Endodermal cell (in vitro differentiated cells): ENCODE measurements around the gene KCNN2. TPM values are rescaled to one million over a fixed set of nuclear protein-coding genes. Genes with fewer than 3 reads are reported as not detected.

Experiments used
- DNase-seq: peaks from one replicate; pipeline ENCODE4 v3.0.0-alpha.2; 2017
- H3K27ac ChIP-seq: 2 replicates; pipeline ENCODE4 v1.5.1; 2013; ENCODE audit warnings: mild to moderate bottlenecking, low read depth, low read length, moderate library complexity
- H3K27me3 ChIP-seq: 2 replicates; pipeline ENCODE4 v1.6.1; 2013; ENCODE audit warnings: mild to moderate bottlenecking, low read length, moderate library complexity; ENCODE audit not compliant: insufficient read depth, control insufficient read depth, poor library complexity, severe bottlenecking
- H3K36me3 ChIP-seq: 2 replicates; pipeline ENCODE4 v1.7.0; 2013; ENCODE audit warnings: mild to moderate bottlenecking, low read length, moderate library complexity; ENCODE audit not compliant: control insufficient read depth, insufficient read depth
- H3K4me1 ChIP-seq: one replicate; pipeline ENCODE4 v1.7.0; 2013; ENCODE audit warnings: low read length; ENCODE audit not compliant: control insufficient read depth, insufficient read depth
- H3K4me3 ChIP-seq: 2 replicates; pipeline ENCODE4 v1.5.1; 2013; ENCODE audit warnings: mild to moderate bottlenecking, low read length, moderate library complexity
- H3K9ac ChIP-seq: 2 replicates; pipeline ENCODE4 v1.6.1; 2013; ENCODE audit warnings: mild to moderate bottlenecking, low read length, moderate library complexity; ENCODE audit not compliant: poor library complexity, severe bottlenecking; ENCODE audit errors: extremely low read depth
- H3K9me3 ChIP-seq: 2 replicates; pipeline ENCODE4 v1.6.1; 2013; ENCODE audit warnings: mild to moderate bottlenecking, low read length, moderate library complexity; ENCODE audit not compliant: control insufficient read depth
- H3K27ac Mint-ChIP-seq: 2 replicates; pipeline ENCODE4 v1.8.0; 2020; ENCODE audit warnings: mixed read lengths
- H3K27me3 Mint-ChIP-seq: 2 replicates; pipeline ENCODE4 v1.8.0; 2021; ENCODE audit warnings: mild to moderate bottlenecking, mixed read lengths; ENCODE audit not compliant: insufficient read depth
- H3K36me3 Mint-ChIP-seq: 2 replicates; pipeline ENCODE4 v1.8.0; 2020; ENCODE audit warnings: low read depth, mixed read lengths
- H3K4me1 Mint-ChIP-seq: 2 replicates; pipeline ENCODE4 v1.8.0; 2020; ENCODE audit warnings: mixed read lengths
- H3K4me3 Mint-ChIP-seq: 2 replicates; pipeline ENCODE4 v1.8.0; 2020; ENCODE audit warnings: mild to moderate bottlenecking, moderate library complexity, mixed read lengths
- H3K9me3 Mint-ChIP-seq: 2 replicates; pipeline ENCODE4 v1.8.0; 2020; ENCODE audit warnings: mild to moderate bottlenecking, mixed read lengths
- CTCF ChIP-seq: fragments of 200-600 bp; sonication (generic); conservative IDR thresholded peaks from 2 replicates; pipeline ENCODE4 v1.5.0; 2021; ENCODE audit warnings: antibody characterized with exemption, mild to moderate bottlenecking
- WGBS, 2 experiments: methylation state at CpG; one replicate each; pipeline versions ENCODE4 v1.1.5 to v1.1.7; 2013; ENCODE audit warnings: missing lambda C conversion rate in 2 of 2, mixed read lengths in 1 of 2; ENCODE audit not compliant: insufficient coverage in 1 of 2, insufficient read length in 1 of 2; 5-methylcytosine and 5-hydroxymethylcytosine counted together
- total RNA-seq, 2 donors: library from RNA; stranded (reverse); fragmentation: NEBNext Ultra II Directional in 1 of 2; extraction: Animal tissue kit (Norgen Biotek cat#: 25700) in 1 of 2; gene quantifications; 2 replicates in 1 of 2; 3 replicates in 1 of 2; pipeline ENCODE4 v1.2.1, GENCODE V29; 2021

The KCNN2 gene
- total RNA-seq, 2 donors from 2014 or later, result 3.0 to 4.7 TPM

DNA sequence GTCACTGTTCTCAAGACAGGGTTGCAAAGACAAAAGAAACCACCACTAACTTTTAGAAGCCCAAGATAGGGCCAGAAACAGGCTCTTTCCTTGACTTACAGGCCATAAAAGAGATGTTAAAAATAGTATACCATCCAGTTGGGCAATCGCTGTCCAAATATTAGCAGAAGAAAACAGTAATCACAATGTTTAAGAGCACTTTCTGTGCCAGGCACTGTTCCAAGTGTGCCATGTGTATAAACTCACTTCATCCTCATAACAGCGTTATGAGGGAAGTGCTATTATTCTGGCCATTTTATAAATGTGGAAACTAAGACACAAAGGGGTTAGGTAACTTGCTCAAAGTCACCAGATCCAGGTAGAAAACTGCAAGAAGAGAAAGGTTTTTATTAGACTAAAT, 111.7 kb downstream of the KCNN2 start:
- H3K4me1 Mint-ChIP-seq, result no peaks in the 10 kb centered on the region
- H3K27me3 Mint-ChIP-seq, result no peaks in the 10 kb centered on the region
- H3K9me3 Mint-ChIP-seq, result peaks cover 2% of the 10 kb centered on the region
- no peak for TF ChIP-seq CTCF
- no peaks in the 10 kb centered on the region for H3K36me3 ChIP-seq
- H3K36me3 Mint-ChIP-seq, result no peaks in the 10 kb centered on the region
- H3K4me3 Mint-ChIP-seq, result no peak overlapping the region
- H3K27ac Mint-ChIP-seq, result no peak overlapping the region
- H3K27ac ChIP-seq, result no peak overlapping the region
- no peak overlapping the region for H3K4me3 ChIP-seq
- no peak overlapping the region for H3K9ac ChIP-seq
- WGBS, 2 experiments, result 98 to 100% methylated on average over 1 to 2 of the region's 2 CpGs
- H3K27me3 ChIP-seq, result no peaks in the 10 kb centered on the region
- no peaks in the 10 kb centered on the region for H3K9me3 ChIP-seq
- H3K4me1 ChIP-seq, result no peaks in the 10 kb centered on the region
- DNase-seq, result no peak

- DNase-seq, result no peak
- WGBS, 2 experiments, result 86 to 92% methylated on average over 1 of the region's 1 CpG
- Mint-ChIP-seq H3K36me3 (peaks cover 2% of the 10 kb centered on the region), H3K9me3 (peaks cover 13% of the 10 kb centered on the region), H3K4me1 (no peaks in the 10 kb centered on the region), H3K27ac (no peak overlapping the region), H3K27me3 (no peaks in the 10 kb centered on the region), H3K4me3 (no peak overlapping the region)
- Histone ChIP-seq H3K9ac (no peak overlapping the region), H3K27ac (no peak overlapping the region), H3K4me3 (no peak overlapping the region), H3K27me3 (no peaks in the 10 kb centered on the region), H3K9me3 (no peaks in the 10 kb centered on the region), H3K4me1 (no peaks in the 10 kb centered on the region), H3K36me3 (no peaks in the 10 kb centered on the region)
- no peak for TF ChIP-seq CTCF
These were observed 116.0 kb downstream of the KCNN2 start for GRCh38 chr5:114477816-114478334.

- Mint-ChIP-seq H3K36me3 (no peaks in the 10 kb centered on the region), H3K9me3 (no peaks in the 10 kb centered on the region), H3K4me1 (no peaks in the 10 kb centered on the region), H3K27ac (no peak overlapping the region), H3K27me3 (no peaks in the 10 kb centered on the region), H3K4me3 (no peak overlapping the region)
- Histone ChIP-seq H3K36me3 (no peaks in the 10 kb centered on the region), H3K9me3 (no peaks in the 10 kb centered on the region), H3K27ac (no peak overlapping the region), H3K27me3 (no peaks in the 10 kb centered on the region), H3K4me1 (no peaks in the 10 kb centered on the region), H3K4me3 (no peak overlapping the region), H3K9ac (no peak overlapping the region)
- 83 to 91% methylated on average over 2 to 4 of the region's 4 CpGs for WGBS, 2 experiments
- no peak for TF ChIP-seq CTCF
- DNase-seq, result no peak
These were observed 138.9 kb downstream of the KCNN2 start for GRCh38 chr5:114500756-114501155.
